Ovary (tissue), 9 donors: Measurements from ENCODE around the gene VAV3. TPM values are rescaled to one million over a fixed set of nuclear protein-coding genes. Genes with fewer than 3 reads are reported as not detected.

Experiments used
- DNase-seq, 5 donors: peaks; one replicate each; pipeline ENCODE4 v3.0.0-alpha.2; 2019 to 2020
- H3K27ac ChIP-seq, 2 donors: fragments of 200-600 bp; one replicate each; pipeline versions ENCODE4 v1.5.1 to v1.8.0; 2019 to 2022
- H3K27me3 ChIP-seq: fragments of 200-600 bp; one replicate; pipeline ENCODE4 v1.8.0; 2022
- H3K36me3 ChIP-seq: fragments of 200-600 bp; sonication (generic); one replicate; pipeline ENCODE4 v1.5.1; 2019
- H3K4me1 ChIP-seq: one replicate; pipeline ENCODE4 v1.8.1; 2013; ENCODE audit warnings: mild to moderate bottlenecking, moderate library complexity; ENCODE audit not compliant: insufficient read depth
- H3K4me3 ChIP-seq: fragments of 200-600 bp; sonication (generic); one replicate; pipeline ENCODE4 v1.5.1; 2017
- H3K9me3 ChIP-seq, 2 donors: fragments of 200-600 bp in 1 of 2; sonication (generic) in 1 of 2; one replicate each; pipeline versions ENCODE4 v1.5.1 to v1.8.1; 2013 to 2019; ENCODE audit warnings: mild to moderate bottlenecking in 1 of 2, moderate library complexity in 1 of 2
- CTCF ChIP-seq, 3 donors: fragments of 450-650 bp in 2 of 3; fragments of 200-600 bp in 1 of 3; IDR thresholded peaks; one replicate each; pipeline versions ENCODE4 v1.5.1 to v1.8.0; 2016 to 2022; ENCODE audit warnings: antibody characterized with exemption in 3 of 3, mild to moderate bottlenecking in 1 of 3
- EP300 ChIP-seq: sonication (generic); formaldehyde crosslinking; IDR thresholded peaks from one replicate; pipeline ENCODE4 v1.6.1; 2017; ENCODE audit warnings: antibody characterized with exemption
- POLR2A ChIP-seq: fragments of 450-650 bp; IDR thresholded peaks from one replicate; pipeline ENCODE4 v1.6.1; 2017; ENCODE audit warnings: antibody characterized with exemption, mild to moderate bottlenecking, moderate library complexity
- WGBS, 3 donors: extraction: QIAGEN DNeasy Blood & Tissue Kit in 1 of 3; methylation state at CpG; one replicate each; pipeline versions ENCODE4 v1.1.5 to v1.1.7; 2013 to 2017; 5-methylcytosine and 5-hydroxymethylcytosine counted together
- intact Hi-C, 4 donors: fragments of 100-400 bp; cut with DNase I; formaldehyde crosslinking; loops; one replicate each; pipeline versions ENCODE4 v1.11.0 to v1.15.1; 2022 to 2023
- polyA plus RNA-seq, 2 donors: library from polyadenylated mRNA; stranded (reverse); fragments of 200-250 nt in 1 of 2; fragments of 350-450 nt in 1 of 2; fragmentation: Illumina TruSeq in 1 of 2; extraction: RNeasy Lipid Tissue Mini Kit (QIAGEN cat#74804) in 1 of 2; gene quantifications; one replicate each; pipeline ENCODE4 v1.2.3, GENCODE V29; 2013 to 2014
- total RNA-seq, 7 donors: library from RNA; depleted of rRNA in 2 of 7; stranded (reverse); fragments of >200 nt in 2 of 7; fragmentation: NEBNext Ultra II Directional in 3 of 7; extraction: Animal tissue kit (Norgen Biotek cat#: 25700) in 3 of 7; gene quantifications; one replicate each; pipeline versions ENCODE4 v1.1.0 to v1.2.4, GENCODE V29; 2016 to 2023
- donor health status: DM: no; HTN: no; CAD: no; lungs with moderate emphysema.
- donor health status: DM: no; HTN: no; CAD: no.
- donor health status: Bipolar disorder and iron deficiency.
- donor health status: DM: yes; HTN: yes; CAD: no.
- donor health status: DM: no; HTN: no; CAD: no.
- donor health status: DM: yes; HTN: yes; CAD: no.

Gene VAV3
- total and polyA plus RNA-seq, 9 donors: 0.78 to 7.4 (median 1.5) TPM

DNA sequence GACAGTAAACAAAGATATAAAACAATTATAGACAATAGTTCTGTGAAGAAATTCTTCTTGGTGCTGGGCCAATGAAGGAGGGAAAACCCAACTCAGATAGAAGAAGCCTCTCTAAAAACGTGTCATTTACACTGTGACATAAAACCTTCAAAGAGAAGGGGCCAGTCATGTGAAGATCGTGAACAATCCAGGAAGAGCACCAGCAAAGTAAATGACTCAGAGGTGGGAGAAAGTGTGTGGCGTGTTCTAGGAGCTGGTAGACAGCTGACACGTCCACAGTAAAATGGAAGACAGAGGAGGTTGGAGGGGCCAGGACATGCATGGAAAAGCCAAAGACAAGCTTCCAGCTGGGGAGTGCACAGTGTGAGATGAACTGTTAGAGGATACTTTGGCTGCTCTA is 143.6 kb downstream of the VAV3 start:
- intact Hi-C loops: no loop called here
- no peaks in the 10 kb centered on the region for H3K36me3 ChIP-seq
- H3K27ac ChIP-seq: no peak overlapping the region
- H3K9me3 ChIP-seq: no peaks in the 10 kb centered on the region
- no peak for TF ChIP-seq CTCF (IDR thresholded peaks at IDR 0.05)
- TF ChIP-seq EP300: no peak
- no peak for TF ChIP-seq POLR2A
- DNase-seq: no peak
- H3K4me3 ChIP-seq: no peak overlapping the region
- no peaks in the 10 kb centered on the region for H3K27me3 ChIP-seq
- WGBS, 3 donors: 59 to 62% (median 61%) methylated on average over 4 of the region's 4 CpGs
- H3K4me1 ChIP-seq: no peaks in the 10 kb centered on the region

DNA sequence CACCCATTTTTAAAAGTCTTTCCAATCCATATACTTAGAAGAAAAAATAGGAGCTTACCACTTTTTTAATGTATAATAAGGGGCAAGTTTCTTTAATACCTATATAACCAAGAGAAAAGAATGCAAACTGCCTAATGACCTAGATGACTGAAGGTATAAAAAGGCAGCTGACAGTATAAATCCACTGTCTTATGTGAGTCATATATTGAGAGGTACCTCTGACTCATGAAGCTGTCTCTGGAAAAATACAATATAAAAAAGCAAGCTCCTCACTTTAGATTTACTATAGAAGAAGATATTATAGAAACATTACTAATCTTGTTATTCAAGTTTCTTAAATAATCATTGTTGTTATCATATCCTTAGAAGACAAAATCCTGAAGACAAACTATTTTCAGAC is 144.2 kb downstream of the VAV3 start:
- no peaks in the 10 kb centered on the region for H3K4me1 ChIP-seq
- no peaks in the 10 kb centered on the region for H3K36me3 ChIP-seq
- no peak for TF ChIP-seq CTCF (IDR thresholded peaks at IDR 0.05)
- TF ChIP-seq EP300: no peak
- no peak for TF ChIP-seq POLR2A
- no peaks in the 10 kb centered on the region for H3K9me3 ChIP-seq
- no peak for DNase-seq
- no peak overlapping the region for H3K27ac ChIP-seq
- intact Hi-C loops: no loop called here
- H3K27me3 ChIP-seq: no peaks in the 10 kb centered on the region
- H3K4me3 ChIP-seq: no peak overlapping the region

GRCh38 chr1:107817935-107818334 is 147.0 kb downstream of the VAV3 start:
- Histone ChIP-seq H3K4me1 (no peaks in the 10 kb centered on the region), H3K27ac (no peak overlapping the region), H3K36me3 (no peaks in the 10 kb centered on the region), H3K9me3 (no peaks in the 10 kb centered on the region), H3K27me3 (no peaks in the 10 kb centered on the region), H3K4me3 (no peak overlapping the region)
- DNase-seq: no peak
- TF ChIP-seq CTCF (IDR thresholded peaks at IDR 0.05) (no peak), EP300 (no peak), POLR2A (no peak)
- 64 to 72% (median 72%) methylated on average over 2 of the region's 2 CpGs for WGBS, 3 donors
- intact Hi-C loops: no loop called here

- Histone ChIP-seq H3K4me3 (no peak overlapping the region), H3K9me3 (no peaks in the 10 kb centered on the region), H3K4me1 (no peaks in the 10 kb centered on the region), H3K36me3 (no peaks in the 10 kb centered on the region), H3K27ac (no peak overlapping the region), H3K27me3 (no peaks in the 10 kb centered on the region)
- intact Hi-C loops: no loop called here
- no peak for TF ChIP-seq POLR2A
- no peak for DNase-seq
- 84 to 89% (median 84%) methylated on average over 1 of the region's 1 CpG for WGBS, 3 donors
Measured at GRCh38 chr1:107817206-107817605, 147.8 kb downstream of the VAV3 start.

DNA sequence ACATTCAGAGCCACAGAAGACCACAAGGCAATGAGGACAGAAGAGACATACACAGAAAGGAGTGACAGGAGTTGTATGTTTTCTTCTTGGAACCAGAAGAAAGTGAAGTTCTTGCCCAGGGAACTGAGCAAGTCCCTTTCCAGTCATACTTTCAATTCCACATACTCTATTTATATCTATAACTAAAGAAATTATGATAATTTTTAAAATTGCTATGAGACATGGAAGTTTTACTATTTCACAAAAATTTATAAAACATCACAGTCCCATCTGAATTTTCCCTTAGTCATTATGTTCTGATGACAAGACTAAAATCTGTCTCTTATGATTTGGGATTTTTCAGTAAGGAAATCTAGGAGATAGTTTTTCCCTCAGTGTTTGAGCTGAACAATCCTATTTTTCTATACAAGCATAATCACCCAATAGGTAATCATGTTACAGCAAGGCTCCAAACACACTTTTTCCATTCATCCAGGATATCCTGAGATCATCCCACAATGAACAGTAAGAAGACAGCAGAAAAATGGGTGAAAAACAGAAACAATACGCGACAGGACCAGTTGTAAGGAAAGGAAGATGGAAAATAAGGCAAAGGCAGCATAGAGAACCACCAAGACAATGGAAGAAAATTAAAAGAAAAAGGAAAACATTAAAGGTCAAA is 154.6 kb downstream of the VAV3 start:
- no peaks in the 10 kb centered on the region for H3K27me3 ChIP-seq

More for the DNA sequence above, 154.6 kb downstream of the VAV3 start:
- no peaks in the 10 kb centered on the region for H3K36me3 ChIP-seq
- WGBS, 3 donors: 91 to 94% (median 93%) methylated on average over 2 of the region's 2 CpGs
- H3K9me3 ChIP-seq: no peaks in the 10 kb centered on the region
- TF ChIP-seq CTCF (IDR thresholded peaks at IDR 0.05) (no peak), EP300 (no peak), POLR2A (no peak)
- H3K4me1 ChIP-seq: no peaks in the 10 kb centered on the region
- no peak overlapping the region for H3K4me3 ChIP-seq
- intact Hi-C loops: no loop called here
- H3K27ac ChIP-seq: no peak overlapping the region
- no peak for DNase-seq
